HL-60 (cell line): Measurements from ENCODE around the gene TLX1.

Experiments used
- CTCF ChIP-seq: IDR thresholded peaks from one replicate; pipeline ENCODE4 v1.5.1; 2011; ENCODE audit warnings: low read length, control low read depth, inconsistent platforms; ENCODE audit not compliant: insufficient read depth
- POLR2AphosphoS5 ChIP-seq: IDR thresholded peaks from 2 replicates; pipeline ENCODE4 v1.6.1; 2012; ENCODE audit warnings: low read depth
- REST ChIP-seq: IDR thresholded peaks from 2 replicates; pipeline ENCODE4 v1.6.1; 2012; ENCODE audit warnings: low read depth; ENCODE audit not compliant: insufficient replicate concordance
- SPI1 ChIP-seq: IDR thresholded peaks from 2 replicates; pipeline ENCODE4 v1.6.1; 2012; ENCODE audit warnings: low read depth, mild to moderate bottlenecking, borderline replicate concordance

GRCh38 chr10:101176577-101176976 lies 45.5 kb downstream of the TLX1 start:
- no peak for TF ChIP-seq CTCF
- no peak for TF ChIP-seq SPI1
- TF ChIP-seq REST, result no peak
- TF ChIP-seq POLR2AphosphoS5, result no peak
